WTC11 (cell line): ENCODE measurements around the gene PDLIM7. TPM values are rescaled to one million over a fixed set of nuclear protein-coding genes. Genes with fewer than 3 reads are reported as not detected.

Experiments used
- ATAC-seq: fragments of 200-7000 bp; cut with Tn5 transposase; 2 replicates; pipeline ENCODE4 v1.10.0; 2021; ENCODE audit warnings: mild to moderate bottlenecking, moderate library complexity
- CTCF ChIA-PET: fragments of 300-600 bp; sonication (Branson Sonifier 250); formaldehyde crosslinking; loops from one replicate; lab custom pipeline; 2021; ENCODE audit warnings: antibody characterized with exemption; lab: Charles Lee
- POLR2A ChIA-PET: fragments of 350-600 bp; sonication (Branson Sonifier 250); formaldehyde crosslinking; loops from one replicate; lab custom pipeline; 2021; ENCODE audit warnings: antibody characterized with exemption; lab: Charles Lee
- DNase-seq: peaks from one replicate; pipeline ENCODE4 v3.0.0; 2021; ENCODE audit warnings: low spot score
- H3K27ac Mint-ChIP-seq: 2 replicates; pipeline ENCODE4 v1.8.0; 2021; ENCODE audit warnings: mixed read lengths
- H3K27me3 Mint-ChIP-seq: 2 replicates; pipeline ENCODE4 v1.8.0; 2021; ENCODE audit warnings: low read depth, mild to moderate bottlenecking, moderate library complexity, mixed read lengths
- H3K36me3 Mint-ChIP-seq: 2 replicates; pipeline ENCODE4 v1.8.0; 2021; ENCODE audit warnings: mixed read lengths
- H3K4me1 Mint-ChIP-seq: 2 replicates; pipeline ENCODE4 v1.8.0; 2022; ENCODE audit warnings: mixed read lengths
- H3K4me3 Mint-ChIP-seq: 2 replicates; pipeline ENCODE4 v1.8.0; 2021; ENCODE audit warnings: mild to moderate bottlenecking, moderate library complexity, mixed read lengths
- H3K9me3 Mint-ChIP-seq: 2 replicates; pipeline ENCODE4 v1.8.0; 2021; ENCODE audit warnings: mixed read lengths
- AR ChIP-seq: fragments of 250-450 bp; sonication (Bioruptor Pico); IDR thresholded peaks from 2 replicates; pipeline ENCODE4 v1.9.0; 2021; ENCODE audit warnings: mild to moderate bottlenecking
- CDX4 ChIP-seq: fragments of 250-450 bp; sonication (Bioruptor Pico); IDR thresholded peaks from 2 replicates; pipeline ENCODE4 v1.9.0; 2021; ENCODE audit warnings: moderate library complexity, mild to moderate bottlenecking, inconsistent platforms, borderline replicate concordance
- CTCF ChIP-seq: fragments of 200-600 bp; IDR thresholded peaks from 2 replicates; pipeline ENCODE4 v1.8.0; 2022; ENCODE audit warnings: antibody characterized with exemption
- ELF4 ChIP-seq: sonication (generic); formaldehyde crosslinking; IDR thresholded peaks from 2 replicates; pipeline ENCODE4 v1.8.1; 2022; ENCODE audit warnings: low read depth, mild to moderate bottlenecking, moderate library complexity, missing genetic modification reagents
- EMX1 ChIP-seq: fragments of 250-450 bp; sonication (Bioruptor Pico); IDR thresholded peaks from 2 replicates; pipeline ENCODE4 v1.8.0; 2021; ENCODE audit warnings: mild to moderate bottlenecking
- ERG ChIP-seq: fragments of 250-450 bp; sonication (Bioruptor Pico); IDR thresholded peaks from 2 replicates; pipeline ENCODE4 v1.8.0; 2021; ENCODE audit warnings: mild to moderate bottlenecking
- GABPB1 ChIP-seq: sonication (generic); formaldehyde crosslinking; IDR thresholded peaks from 2 replicates; pipeline ENCODE4 v1.8.1; 2023; ENCODE audit warnings: mild to moderate bottlenecking, missing genetic modification reagents
- JAZF1 ChIP-seq: fragments of 250-450 bp; sonication (Bioruptor Pico); IDR thresholded peaks from 2 replicates; pipeline ENCODE4 v1.9.0; 2021; ENCODE audit warnings: moderate library complexity, mild to moderate bottlenecking, inconsistent platforms
- PREB ChIP-seq: sonication (generic); formaldehyde crosslinking; IDR thresholded peaks from 2 replicates; pipeline ENCODE4 v1.8.1; 2022; ENCODE audit warnings: mild to moderate bottlenecking, missing genetic modification reagents, moderate library complexity, borderline replicate concordance
- STAT6 ChIP-seq: sonication (generic); formaldehyde crosslinking; conservative IDR thresholded peaks from 2 replicates; pipeline ENCODE4 v1.8.1; 2023; ENCODE audit warnings: mild to moderate bottlenecking, low read depth, missing genetic modification reagents, moderate library complexity
- ZBTB43 ChIP-seq: sonication (generic); formaldehyde crosslinking; IDR thresholded peaks from 2 replicates; pipeline ENCODE4 v1.8.1; 2023; ENCODE audit warnings: mild to moderate bottlenecking, missing genetic modification reagents
- ZNF671 ChIP-seq: fragments of 250-450 bp; sonication (Bioruptor Pico); IDR thresholded peaks from 2 replicates; pipeline ENCODE4 v1.8.0; 2021; ENCODE audit warnings: mild to moderate bottlenecking
- total RNA-seq: library from RNA; stranded (reverse); gene quantifications from 3 replicates; pipeline ENCODE4 v1.2.3, GENCODE V29; 2021

The PDLIM7 gene
- total RNA-seq, 1 experiment from 2014 or later = 142 TPM

GRCh38 chr5:177483042-177483441 is 14.4 kb downstream of the PDLIM7 start (continued):
- TF ChIP-seq PREB (CRISPR knock-in tag) (no peak), STAT6 (no peak), ELF4 (no peak), EMX1 (CRISPR knock-in tag) (no peak)

- POLR2A ChIA-PET = interaction anchor here (0.6 kb wide), 1 partner anchor 93 kb away, joined by 5 read pairs; no protein-coding TSS in a partner anchor
- TF ChIP-seq ZBTB43 (CRISPR knock-in tag) (no peak), AR (0 out of 2 replicates have a peak, but pooled peaks have one; percentile 55)
- Mint-ChIP-seq H3K4me3 (no peak overlapping the region), H3K4me1 (no peaks in the 10 kb centered on the region), H3K36me3 (peaks cover 32% of the 10 kb centered on the region), H3K27ac (no peak overlapping the region), H3K27me3 (no peaks in the 10 kb centered on the region), H3K9me3 (no peaks in the 10 kb centered on the region)
- peak; percentile 5; the same call in 1 of the 2 replicates for ATAC-seq
- no peak for DNase-seq
- CTCF ChIA-PET = interaction anchor here (16.7 kb wide), 1 partner anchor 11 kb away, joined by 230 read pairs; the partner anchor contains the start of gene PDLIM7
These were observed 15.0 kb downstream of the PDLIM7 start for GRCh38 chr5:177482359-177482795.

GRCh38 chr5:177479774-177480173 is 17.6 kb downstream of the PDLIM7 start:
- peak overlapping the region; percentile 63 for H3K27ac Mint-ChIP-seq
- no peaks in the 10 kb centered on the region for H3K27me3 Mint-ChIP-seq
- TF ChIP-seq ZNF671 (0 out of 2 replicates have a peak, but pooled peaks have one; percentile 15), JAZF1 (CRISPR knock-in tag) (no peak)
- CTCF ChIA-PET = interaction anchor here (16.7 kb wide), 1 partner anchor 14 kb away, joined by 230 read pairs; the partner anchor contains the start of gene PDLIM7
- DNase-seq (no peak), ATAC-seq (no peak)
- H3K9me3 Mint-ChIP-seq = no peaks in the 10 kb centered on the region
- no peak overlapping the region for H3K4me3 Mint-ChIP-seq
- POLR2A ChIA-PET = interaction anchor here (0.7 to 5.9 kb wide), 3 partner anchors 14 to 109 kb away, joined by 3 to 43 read pairs (median 10); partner anchors contain the start of gene PDLIM7
- peaks cover 19% of the 10 kb centered on the region for H3K4me1 Mint-ChIP-seq
- peaks cover 15% of the 10 kb centered on the region for H3K36me3 Mint-ChIP-seq

GRCh38 chr5:177478711-177479646 is 18.4 kb downstream of the PDLIM7 start:
- H3K36me3 Mint-ChIP-seq = peaks cover 7% of the 10 kb centered on the region; the same call in 1 of the 2 replicates
- H3K27me3 Mint-ChIP-seq = no peaks in the 10 kb centered on the region
- peak overlapping the region; percentile 57; the same call in 1 of the 2 replicates for H3K27ac Mint-ChIP-seq
- CTCF ChIA-PET = interaction anchor here (0.9 to 16.7 kb wide), 7 partner anchors 14 to 169 kb away, joined by 3 to 230 read pairs (median 13); partner anchors contain the start of gene PDLIM7
- peaks cover 27% of the 10 kb centered on the region for H3K4me1 Mint-ChIP-seq
- no peak for ATAC-seq
- POLR2A ChIA-PET = interaction anchor here (0.9 to 5.9 kb wide), 4 partner anchors 14 to 24 kb away, joined by 8 to 43 read pairs (median 10); partner anchors contain the start of gene PDLIM7
- H3K4me3 Mint-ChIP-seq = no peak overlapping the region
- H3K9me3 Mint-ChIP-seq = no peaks in the 10 kb centered on the region
- no peak for DNase-seq
- TF ChIP-seq CTCF (no peak), ZBTB43 (CRISPR knock-in tag) (no peak), CDX4 (CRISPR knock-in tag) (peak; percentile 21; the same call in 1 of the 2 replicates), GABPB1 (CRISPR knock-in tag) (peak; percentile 82), ERG (CRISPR knock-in tag) (no peak)
